ENCODE measurements around the gene NUP85.
"Not testable (repeated sequence)": the region's sequence is repeated elsewhere in the genome, so short reads cannot be mapped to it uniquely, and the experiment has no call there.

Gene NUP85

DNA sequence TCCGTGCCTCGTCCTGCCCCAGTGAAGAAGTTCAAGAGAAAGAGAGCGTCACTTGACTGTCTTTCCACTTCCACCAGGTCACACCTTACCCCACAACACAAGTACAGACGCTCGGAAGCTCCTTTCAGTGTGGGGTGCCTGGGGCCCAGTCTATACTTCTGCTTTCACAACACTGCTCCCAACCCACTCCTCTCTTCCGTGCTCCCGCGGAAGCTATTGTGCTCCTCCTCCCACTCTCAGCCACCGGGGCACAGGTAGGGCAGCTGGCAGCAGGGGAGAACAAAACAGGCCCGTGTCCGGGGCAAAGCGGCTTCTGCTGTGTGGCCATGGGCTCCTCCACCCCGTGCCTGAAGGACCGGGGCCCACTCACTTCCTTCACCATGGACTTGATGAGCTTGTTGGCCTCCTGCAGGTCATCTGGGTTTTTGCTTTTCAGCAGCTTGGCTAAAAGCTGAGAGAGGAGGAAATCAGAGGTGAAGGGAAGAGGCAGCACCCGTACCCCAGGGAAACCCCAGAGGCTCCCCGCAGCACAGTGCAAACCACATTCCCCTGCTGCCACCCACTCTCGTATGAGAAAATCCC is 37.1 kb downstream of the NUP85 start:
- no peak for DNase-seq

DNA sequence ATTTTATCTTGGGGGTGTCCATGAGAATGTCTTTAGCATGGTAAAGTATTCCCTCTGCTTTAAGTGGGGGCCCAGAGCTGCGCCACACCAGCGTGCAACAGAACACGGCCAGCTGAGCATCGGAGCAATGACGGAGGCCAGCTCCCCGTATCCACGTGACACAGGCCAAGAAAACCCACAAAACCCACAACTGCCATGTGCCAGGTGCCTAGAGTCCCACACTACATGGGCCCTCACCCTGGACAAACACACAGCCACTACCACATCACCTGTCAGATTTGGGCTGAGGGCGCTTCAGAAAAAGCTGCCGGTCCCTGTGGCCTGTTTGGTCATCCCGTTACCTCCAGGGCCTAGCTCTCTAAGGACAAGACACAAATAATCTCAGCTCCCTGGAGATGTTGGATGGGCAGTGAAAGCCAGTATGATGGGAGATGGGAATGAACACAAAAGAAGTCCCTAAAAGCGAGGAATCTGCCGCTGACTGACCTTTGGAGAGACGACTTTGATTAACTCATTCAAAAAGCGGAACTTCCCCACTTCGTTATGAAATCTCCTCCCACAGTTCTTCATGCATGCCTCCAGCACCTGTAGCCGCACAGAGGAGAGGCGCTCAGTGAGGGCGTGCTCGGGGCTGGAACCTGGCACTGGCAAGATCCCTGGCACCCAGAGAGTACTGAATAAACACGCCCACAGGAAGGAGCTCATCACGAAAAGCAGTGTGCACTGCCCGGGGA is 38.8 kb downstream of the NUP85 start:
- DNase-seq, result no peak

DNA sequence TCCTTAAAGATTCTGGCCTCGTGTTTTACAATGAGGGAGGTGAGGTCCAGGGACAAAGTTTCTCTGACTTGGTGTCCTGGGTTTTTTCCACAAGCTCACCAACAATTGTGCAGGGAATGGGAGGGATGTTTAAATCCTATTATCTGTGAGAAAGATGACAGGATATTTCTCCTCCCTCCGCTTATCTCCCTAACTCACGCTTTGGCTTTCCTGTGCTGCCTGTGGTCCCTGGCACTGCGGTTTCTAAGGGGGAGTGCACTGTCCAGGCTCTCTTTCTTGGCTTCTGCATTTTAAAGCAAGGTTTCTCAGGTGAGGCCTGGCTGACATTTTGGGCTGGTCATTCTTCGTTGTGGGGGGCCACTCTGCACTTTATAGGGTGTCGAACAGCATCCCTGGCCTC is 39.5 kb downstream of the NUP85 start:
- DNase-seq, result no peak

DNA sequence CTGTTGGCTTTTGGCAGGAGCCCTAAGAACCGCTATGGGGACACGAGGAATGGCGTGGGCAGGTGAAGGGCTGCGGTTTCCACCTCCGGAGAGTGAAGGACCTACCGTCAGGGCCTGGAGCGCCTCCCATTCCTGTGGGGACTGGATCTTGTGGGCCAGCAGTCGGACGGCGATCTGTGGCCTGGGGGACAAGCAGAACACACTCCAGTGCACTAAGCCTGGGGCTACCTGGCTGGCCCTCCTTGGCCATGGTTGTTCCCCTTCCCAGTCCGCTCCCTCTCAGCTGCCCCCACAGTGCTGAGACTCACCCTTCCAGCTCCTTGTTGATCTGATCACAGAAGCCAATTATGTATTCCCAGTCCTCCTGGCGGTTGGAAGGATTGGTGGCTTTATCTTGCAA is 40.9 kb downstream of the NUP85 start:
- DNase-seq, result no peak

DNA sequence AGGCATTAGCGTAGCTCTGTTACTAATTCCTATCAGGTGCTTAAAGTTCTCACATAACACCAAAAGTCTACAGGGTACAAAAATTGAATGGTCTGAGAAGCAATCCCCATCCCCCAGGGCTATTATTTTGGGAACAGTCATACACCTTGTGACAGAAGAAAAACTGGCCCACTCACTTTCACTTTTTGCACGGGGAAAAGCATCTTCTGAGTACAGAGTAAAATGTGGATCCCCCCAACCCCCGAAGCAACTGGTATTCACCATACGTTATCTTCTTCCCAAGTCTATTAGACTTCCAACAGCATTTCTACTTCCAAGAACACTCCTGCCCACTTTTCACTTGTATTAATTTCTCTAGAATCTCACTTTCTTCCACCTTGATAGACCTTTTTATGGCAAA is 44.1 kb downstream of the NUP85 start:
- no peak for DNase-seq

DNA sequence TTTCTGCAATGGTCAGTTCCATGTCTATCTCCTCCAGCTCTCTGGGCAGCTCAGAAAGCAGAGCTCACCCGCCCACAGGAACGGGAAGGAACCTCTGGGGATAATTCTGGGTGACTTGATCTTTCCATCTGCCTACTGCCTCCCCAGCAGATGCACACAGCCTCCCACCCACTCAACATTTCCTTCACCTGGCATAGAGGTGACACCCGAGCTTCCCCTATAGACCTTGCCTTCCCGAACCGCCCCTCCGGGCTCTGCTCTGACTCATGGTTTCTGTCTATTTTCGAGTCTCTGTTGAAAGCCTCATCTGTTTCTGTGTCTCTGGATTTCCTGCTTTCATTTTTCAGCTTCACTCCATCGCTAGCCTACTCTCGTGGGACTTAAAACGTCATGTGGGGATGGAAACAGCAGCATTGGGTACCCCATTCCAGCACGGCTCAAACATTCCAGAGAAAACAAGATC is 44.6 kb downstream of the NUP85 start:
- no peak for DNase-seq

DNA sequence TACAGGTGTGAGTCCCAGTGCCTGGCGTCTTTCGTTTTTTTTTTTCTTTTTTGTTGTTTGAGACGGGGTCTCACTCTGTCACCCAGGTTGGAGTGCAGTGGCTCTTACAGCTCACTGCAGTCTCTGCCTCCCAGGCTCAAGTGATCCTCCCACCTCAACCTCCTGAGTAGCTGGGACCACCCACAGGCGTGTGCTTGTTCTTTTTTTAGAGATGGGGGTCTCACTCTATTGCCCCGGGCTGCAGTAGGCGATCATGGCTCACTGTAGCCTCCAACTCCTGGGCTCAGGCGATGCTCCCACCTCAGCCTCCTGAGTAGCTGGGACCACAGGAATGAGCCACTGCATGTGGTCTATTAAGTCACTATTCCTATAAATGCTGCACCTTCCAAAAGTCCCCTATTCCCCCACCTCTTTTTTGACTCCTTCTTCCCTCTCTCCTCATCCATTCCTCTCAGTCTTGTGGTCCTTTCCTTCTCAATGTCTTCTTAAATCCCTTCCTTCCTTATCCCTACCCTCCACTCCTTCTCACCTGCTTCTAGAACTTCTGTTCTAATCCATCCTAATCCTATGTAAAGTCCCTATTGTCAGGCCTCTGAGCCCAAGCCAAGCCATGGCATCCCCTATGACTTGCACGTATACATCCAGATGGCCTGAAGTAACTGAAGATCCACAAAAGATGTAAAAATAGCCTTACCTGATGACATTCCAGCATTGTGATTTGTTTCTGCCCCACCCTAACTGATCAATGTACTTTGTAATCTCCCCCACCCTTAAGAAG is 46.7 kb downstream of the NUP85 start:
- DNase-seq, result no peak

DNA sequence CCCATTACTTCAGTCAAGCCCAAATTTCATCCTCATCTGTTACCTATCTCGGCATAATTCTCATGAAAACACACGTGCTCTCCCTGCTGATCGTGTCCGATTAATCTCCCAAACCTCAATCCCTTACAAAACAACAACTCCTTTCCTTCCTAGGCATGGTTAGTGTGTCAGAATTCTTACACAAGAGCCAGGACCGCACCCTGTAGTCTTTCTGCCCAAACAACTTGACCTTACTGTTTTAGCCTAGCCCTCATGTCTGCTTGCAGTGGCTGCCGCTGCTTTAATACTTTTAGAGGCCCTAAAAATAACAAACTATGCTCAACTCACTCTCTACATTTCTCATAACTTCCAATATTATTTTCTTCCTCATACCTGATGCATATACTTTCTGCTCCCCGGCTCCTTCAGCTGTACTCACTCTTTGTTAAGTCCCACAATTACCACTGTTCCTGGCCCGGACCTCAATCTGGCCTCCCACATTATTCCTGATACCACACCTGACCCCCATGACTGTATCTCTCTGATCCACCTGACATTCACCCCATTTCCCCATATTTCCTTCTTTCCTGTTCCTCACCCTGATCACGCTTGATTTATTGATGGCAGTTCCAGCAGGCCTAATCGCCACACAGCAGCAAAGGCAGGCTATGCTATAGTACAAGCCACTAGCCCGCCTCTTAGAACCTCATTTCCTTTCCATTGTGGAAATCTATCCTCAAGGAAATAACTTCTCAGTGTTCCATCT is 50.6 kb downstream of the NUP85 start:
- not testable (repeated sequence) for DNase-seq

DNA sequence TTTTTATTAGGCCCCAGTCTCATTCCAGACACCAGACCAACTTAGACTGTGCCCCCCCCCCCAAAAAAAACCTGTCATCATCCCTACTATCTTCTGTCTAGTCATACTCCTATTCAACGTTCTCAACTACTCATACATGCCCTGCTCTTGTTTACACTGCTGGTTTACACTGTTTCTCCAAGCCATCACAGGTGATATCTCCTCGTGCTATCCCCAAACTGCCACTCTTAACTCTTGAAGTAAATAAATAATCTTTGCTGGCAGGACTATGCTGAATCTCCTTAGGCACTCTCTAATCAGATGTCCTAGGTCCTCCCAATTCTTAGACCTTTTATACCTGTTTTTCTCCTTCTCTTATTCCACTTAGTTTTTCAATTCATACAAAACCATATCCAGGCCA is 51.7 kb downstream of the NUP85 start:
- not testable (repeated sequence) for DNase-seq

DNA sequence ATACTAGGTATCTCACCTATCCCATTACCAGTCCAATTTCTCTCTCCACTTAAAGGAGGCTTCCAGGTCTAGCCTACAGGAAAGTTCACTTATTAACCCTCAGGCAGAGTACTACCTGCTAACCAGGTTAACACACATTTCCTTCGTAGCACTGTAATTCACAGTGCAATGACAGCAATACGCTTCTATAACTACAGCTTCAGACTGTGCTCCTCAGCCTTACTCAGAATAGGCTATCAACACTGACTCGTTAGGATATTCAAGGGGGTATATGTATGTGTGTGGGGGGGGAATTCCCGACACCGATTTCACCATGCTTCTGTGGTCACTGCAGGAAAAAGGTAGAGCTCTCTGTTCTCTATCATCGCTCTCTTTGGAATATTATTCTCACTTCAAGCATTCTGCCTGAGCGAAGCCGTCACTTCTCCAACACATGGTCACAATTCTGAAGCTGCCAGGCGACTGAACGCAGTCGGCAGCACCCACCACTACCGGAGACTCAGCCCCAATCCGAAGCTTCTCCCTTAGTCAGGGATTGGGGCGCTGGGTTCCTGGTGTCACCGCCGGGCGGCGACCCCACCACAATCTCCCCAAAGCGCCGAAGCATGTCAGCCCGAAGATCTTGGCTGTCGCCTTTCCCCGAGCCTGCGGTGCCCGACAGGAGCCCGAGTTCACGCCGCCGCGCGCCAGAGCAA is 55.3 kb downstream of the NUP85 start:
- DNase-seq, result no peak

DNA sequence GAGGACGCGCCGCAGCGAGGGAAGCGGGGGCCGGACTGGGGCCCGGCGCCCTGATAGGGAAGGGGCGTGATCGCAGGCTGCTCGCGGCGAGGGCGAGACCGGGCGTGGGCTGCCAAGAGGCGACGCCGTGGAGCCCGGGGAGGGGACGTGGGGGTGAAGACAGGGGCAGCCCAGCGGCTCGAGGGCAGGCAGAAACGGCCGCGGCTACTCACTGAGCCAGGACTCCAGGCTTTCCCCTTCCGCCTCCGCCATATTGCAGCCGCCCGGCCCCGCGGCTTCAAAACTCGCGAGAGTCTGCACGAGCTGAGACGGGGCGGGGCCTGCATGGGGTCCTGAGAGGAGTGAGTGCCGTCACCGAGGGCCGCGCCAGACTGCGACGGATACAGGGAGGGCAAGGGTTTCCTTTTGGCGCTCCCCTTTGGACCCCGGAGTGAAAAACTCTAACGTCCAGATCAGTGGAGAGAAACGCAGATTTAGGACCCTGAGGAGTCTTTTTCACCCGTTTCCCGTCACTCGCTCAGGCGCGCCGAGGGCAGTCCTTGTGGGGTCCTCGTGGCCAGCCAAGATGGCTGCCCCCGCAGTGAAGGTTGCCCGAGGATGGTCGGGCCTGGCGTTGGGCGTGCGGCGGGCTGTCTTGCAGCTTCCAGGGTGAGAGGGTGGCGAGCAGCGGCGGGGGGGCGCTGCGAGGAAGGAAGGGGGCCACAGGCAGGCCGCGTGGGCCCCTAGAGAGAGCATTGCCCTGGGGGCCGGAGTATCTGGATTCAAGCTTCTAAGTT is 56.0 kb downstream of the NUP85 start, which contains the start of the genes GGA3 and MRPS7:
Gene GGA3 (minus strand): TSS at position 271 of the 776 bp plus-strand sequence. CDS start 19 bp downstream, at position 252.
Gene MRPS7 (plus strand): TSS at position 544 of the 776 bp plus-strand sequence. CDS start 22 bp downstream, at position 566.
- DNase-seq, result no peak

DNA sequence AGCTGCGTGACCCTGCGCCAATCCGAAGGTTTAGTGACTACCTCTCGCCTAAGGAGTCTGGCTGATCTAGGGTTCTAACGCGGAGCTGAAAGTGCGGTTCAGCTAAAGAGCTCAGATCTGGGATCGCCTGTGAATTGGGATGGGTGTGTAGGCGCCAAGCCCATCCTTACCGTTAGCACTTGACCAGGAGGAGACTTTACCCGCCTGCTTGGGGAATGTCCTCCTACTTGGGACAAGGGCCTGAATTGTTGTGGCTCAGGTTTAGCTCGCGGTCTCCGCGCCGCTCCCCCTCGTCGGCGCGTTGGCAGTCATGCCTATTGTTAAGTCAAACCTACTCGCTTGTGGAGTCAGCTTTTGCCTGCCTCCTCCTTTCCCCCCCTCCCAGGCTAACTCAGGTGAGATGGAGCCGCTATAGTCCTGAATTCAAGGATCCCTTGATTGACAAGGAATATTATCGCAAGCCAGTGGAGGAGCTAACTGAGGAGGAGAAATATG is 56.7 kb downstream of the NUP85 start:
- DNase-seq, result no peak

DNA sequence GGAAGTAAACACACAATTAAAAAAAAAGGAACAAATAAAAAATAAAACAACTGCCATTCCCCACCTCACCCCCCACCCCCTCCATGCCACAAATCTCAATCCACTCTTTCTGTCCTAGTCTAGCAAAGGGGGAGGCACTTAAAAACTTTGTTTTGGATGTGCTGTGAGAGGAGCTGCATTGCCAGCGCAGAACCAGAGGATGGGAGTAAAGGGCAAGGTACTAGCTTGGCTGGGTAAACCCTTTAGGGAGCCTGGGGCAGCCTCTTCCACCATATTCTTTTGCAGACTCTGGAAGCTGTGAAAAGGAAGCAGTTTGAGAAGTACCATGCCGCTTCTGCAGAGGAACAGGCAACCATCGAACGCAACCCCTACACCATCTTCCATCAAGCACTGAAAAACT is 57.6 kb downstream of the NUP85 start:
- DNase-seq, result no peak

DNA sequence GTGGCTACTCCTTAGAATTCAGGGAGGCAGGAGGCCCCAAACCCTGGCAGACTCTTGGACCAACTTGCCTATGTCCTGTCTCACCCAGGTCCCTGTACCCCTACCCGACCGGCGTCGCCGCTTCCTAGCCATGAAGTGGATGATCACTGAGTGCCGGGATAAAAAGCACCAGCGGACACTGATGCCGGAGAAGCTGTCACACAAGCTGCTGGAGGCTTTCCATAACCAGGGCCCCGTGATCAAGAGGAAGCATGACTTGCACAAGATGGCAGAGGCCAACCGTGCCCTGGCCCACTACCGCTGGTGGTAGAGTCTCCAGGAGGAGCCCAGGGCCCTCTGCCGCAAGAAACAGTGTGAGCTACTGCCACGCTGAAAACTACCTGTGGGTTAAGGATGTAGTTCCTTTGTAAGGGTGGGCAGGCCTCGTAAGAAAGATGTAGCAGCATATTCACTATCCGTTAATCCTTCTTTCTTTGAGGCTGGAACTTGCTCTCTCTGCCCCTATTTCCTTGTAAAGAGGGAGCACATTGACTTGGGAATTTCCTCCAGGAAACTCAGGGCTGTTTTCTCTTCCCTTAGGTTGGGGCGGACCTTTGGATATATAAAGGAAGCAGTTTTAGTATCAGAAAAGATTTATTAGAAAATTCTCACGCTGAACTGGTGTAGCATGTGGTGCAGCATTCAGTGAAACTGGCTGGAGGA is 60.3 kb downstream of the NUP85 start:
- no peak for DNase-seq

DNA sequence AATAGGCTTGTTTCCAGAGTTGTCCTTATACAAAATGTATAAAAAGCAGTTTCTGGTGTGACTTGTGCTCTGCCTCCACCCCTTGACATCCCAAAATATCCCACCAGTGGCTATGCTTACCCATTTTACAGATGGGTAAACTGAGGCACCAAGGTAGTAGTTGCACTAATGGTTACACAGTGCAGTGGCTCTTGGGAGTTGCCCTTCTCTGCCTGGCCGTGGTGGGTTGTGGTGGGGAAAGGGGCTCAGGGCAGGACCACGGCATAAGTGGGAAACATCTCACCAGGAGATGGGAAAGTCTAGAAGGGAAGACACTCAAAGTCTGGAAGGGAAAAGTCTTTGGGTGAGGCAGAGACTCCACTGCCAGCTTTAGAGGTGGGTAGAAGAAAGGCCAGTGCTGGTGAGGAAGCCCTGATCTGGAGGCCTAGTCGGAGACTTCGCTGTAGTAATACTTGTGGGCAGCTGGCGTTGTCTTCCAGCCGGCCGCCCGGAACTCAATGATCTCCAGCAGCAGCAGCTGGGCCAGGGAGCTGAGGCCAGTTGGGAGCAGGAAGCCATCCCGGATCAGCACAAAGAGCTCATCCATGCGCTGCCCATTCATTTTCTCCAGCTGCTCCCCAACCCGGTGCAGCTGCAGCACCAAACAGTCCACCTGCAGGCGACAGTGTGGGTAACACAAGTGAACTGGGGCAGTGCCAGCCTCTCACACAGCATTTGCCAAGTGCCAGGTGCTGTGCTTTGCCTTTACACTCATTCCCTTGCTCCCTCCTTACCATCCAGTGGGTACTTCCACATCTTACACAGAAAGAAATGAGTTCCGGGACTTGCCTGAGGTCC is 61.1 kb downstream of the NUP85 start:
- no peak for DNase-seq

DNA sequence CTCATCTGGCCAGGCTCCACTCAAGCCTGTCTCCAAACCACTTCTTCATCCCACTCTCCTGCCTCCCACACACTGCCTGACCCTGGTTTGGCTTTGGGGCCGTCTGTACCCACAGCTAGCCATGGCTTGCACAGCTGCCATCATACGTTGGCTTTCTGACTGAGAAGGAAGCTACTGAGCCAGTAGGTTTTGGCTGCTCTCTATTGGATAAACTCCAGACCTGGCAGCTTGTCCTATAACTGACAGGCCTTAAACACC is 61.6 kb downstream of the NUP85 start:
- DNase-seq, result no peak

DNA sequence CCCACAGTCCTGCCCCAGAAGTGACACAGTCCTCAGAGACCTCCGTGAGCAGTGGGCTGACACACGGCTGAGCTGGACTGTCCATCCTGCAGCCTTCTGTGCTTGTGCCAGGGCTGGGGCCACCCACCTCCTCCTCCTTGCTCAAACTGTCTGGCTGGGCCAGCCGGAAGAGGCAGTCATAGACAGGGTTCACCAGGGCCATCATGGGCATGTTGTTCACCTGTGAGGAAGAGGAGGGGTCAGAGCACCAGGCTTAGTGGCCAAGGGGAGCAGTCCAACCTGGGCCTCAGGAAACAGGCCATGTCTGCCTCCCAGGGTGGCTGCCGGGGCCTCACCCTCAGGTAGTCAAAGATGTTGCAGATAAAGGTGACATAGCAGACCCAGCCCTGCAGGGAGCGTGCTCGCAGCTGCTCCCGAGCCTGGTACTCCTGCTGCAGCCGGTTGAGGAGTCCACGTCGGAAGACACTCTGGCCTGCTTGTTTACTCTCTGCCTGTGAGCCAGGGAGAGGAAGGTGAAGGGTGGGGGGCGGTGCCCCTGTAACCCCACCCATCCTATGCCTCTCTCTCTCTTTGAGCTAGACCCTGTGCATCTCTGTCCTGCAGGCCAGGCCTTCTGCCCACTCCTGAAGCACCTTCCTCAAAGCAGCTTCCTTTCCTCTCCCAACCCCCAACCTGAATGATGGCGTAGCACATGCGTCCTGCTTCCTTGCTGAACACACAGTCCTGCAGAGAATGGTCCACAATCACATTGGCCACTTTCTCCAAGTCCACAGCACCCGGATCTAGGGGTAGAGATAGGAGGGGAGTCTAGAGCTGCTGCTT is 62.1 kb downstream of the NUP85 start:
- DNase-seq, result no peak

DNA sequence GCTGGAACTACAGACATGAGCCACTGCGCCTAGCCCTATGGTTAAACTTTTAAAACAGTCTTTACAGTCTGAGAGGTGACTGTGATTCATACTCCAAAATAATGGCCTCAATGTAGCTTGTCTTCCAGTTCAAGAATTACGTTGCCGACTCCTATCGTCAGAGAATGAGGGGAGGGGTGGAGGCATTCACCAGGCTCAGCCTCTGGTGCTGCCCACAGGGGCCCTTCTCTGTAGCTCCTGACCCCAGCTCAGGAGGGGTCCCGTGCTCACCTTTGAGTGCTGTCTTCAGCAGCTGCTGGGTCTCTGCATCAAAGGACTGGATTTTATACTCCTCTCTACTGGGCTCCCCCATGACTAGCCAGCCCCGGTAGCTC is 64.4 kb downstream of the NUP85 start:
- DNase-seq, result no peak

All from cortex of kidney (tissue), 1 donor.